Loucy (cell line): ENCODE results near the gene SLC10A7.
"Not testable (repeated sequence)": the region's sequence is repeated elsewhere in the genome, so short reads cannot be mapped to it uniquely, and the experiment has no call there.

Experiments used
- H2AFZ ChIP-seq: fragments of 200-600 bp; sonication (generic); 2 replicates; pipeline ENCODE4 v1.6.0; 2016; ENCODE audit warnings: antibody characterized with exemption, mild to moderate bottlenecking, low read length, moderate library complexity
- H3F3A ChIP-seq: fragments of 200-600 bp; 2 replicates; pipeline ENCODE4 v1.6.0; 2016; ENCODE audit warnings: antibody characterized with exemption, low read depth, mild to moderate bottlenecking
- H3K27me3 ChIP-seq: fragments of 200-600 bp; sonication (generic); 2 replicates; pipeline ENCODE4 v1.6.1; 2014; ENCODE audit warnings: low read length, mild to moderate bottlenecking; ENCODE audit not compliant: insufficient read depth, poor library complexity, severe bottlenecking
- H3K36me3 ChIP-seq: fragments of 200-600 bp; sonication (generic); 2 replicates; pipeline ENCODE4 v1.6.1; 2016; ENCODE audit warnings: low read length; ENCODE audit not compliant: insufficient read depth
- H3K4me1 ChIP-seq: fragments of 200-600 bp; sonication (generic); 2 replicates; pipeline ENCODE4 v1.5.1; 2014; ENCODE audit warnings: low read length, mild to moderate bottlenecking; ENCODE audit not compliant: insufficient read depth, poor library complexity, severe bottlenecking
- H3K4me2 ChIP-seq: fragments of 200-600 bp; sonication (generic); 2 replicates; pipeline ENCODE4 v1.6.0; 2014; ENCODE audit warnings: antibody characterized with exemption, low read length, low read depth, mild to moderate bottlenecking; ENCODE audit not compliant: poor library complexity, severe bottlenecking
- H3K4me3 ChIP-seq: fragments of 200-600 bp; sonication (generic); 2 replicates; pipeline ENCODE4 v1.5.1; 2014; ENCODE audit warnings: low read length, mild to moderate bottlenecking, mixed read lengths; ENCODE audit not compliant: poor library complexity, severe bottlenecking
- H3K79me2 ChIP-seq: fragments of 200-600 bp; sonication (generic); 2 replicates; pipeline ENCODE4 v1.6.1; 2014; ENCODE audit warnings: low read length; ENCODE audit not compliant: insufficient read depth
- H3K9ac ChIP-seq: fragments of 200-600 bp; sonication (generic); 2 replicates; pipeline ENCODE4 v1.6.0; 2014; ENCODE audit warnings: mild to moderate bottlenecking, low read depth, low read length, moderate library complexity; ENCODE audit not compliant: poor library complexity, severe bottlenecking
- H3K9me2 ChIP-seq: fragments of 200-600 bp; sonication (generic); replicated peaks from 2 replicates; pipeline ENCODE4 v1.6.1; 2016; ENCODE audit warnings: low read depth, low read length, mixed read lengths
- H3K9me3 ChIP-seq: fragments of 200-600 bp; sonication (generic); 2 replicates; pipeline ENCODE4 v1.6.1; 2014; ENCODE audit warnings: mild to moderate bottlenecking, antibody characterized with exemption, low read length, low read depth; ENCODE audit not compliant: insufficient read depth
- H4K20me1 ChIP-seq: fragments of 200-600 bp; sonication (generic); 2 replicates; pipeline ENCODE4 v1.6.0; 2014; ENCODE audit warnings: antibody characterized with exemption, low read length, mild to moderate bottlenecking; ENCODE audit not compliant: insufficient read depth, poor library complexity, severe bottlenecking
- CTCF ChIP-seq: fragments of 200-600 bp; sonication (generic); conservative IDR thresholded peaks from 2 replicates; pipeline ENCODE4 v1.5.1; 2014; ENCODE audit warnings: mild to moderate bottlenecking, antibody characterized with exemption, low read length
- EZH2phosphoT487 ChIP-seq: fragments of 200-600 bp; IDR thresholded peaks from 2 replicates; pipeline ENCODE4 v1.6.1; 2018; ENCODE audit warnings: antibody characterized with exemption, mild to moderate bottlenecking, moderate library complexity, borderline replicate concordance

Gene SLC10A7

DNA sequence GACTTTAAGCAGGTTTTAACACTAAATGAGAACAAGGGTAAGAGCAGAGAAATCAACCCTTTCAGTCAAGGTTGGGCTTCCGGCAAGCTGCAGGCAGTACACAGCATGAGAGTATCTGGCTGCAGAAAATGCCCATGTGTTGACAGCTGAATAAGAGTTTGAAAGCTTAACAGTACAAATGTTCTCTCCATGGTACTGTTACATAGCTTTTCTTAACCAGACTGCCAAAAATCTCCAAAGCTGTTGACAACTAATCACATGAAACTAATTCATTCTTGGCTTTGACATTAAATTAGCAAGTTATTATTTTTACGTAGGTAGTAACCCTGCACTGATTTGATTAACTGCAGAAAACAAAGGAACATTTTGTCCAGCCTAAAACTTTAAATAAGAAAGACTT, 153.5 kb downstream of the SLC10A7 start:
- Histone ChIP-seq H3K4me1 (peaks cover 11% of the 10 kb centered on the region), H3K79me2 (no peaks in the 10 kb centered on the region), H3K27me3 (no peaks in the 10 kb centered on the region), H3K9ac (no peak overlapping the region), H3F3A (no peaks in the 10 kb centered on the region), H3K9me3 (no peaks in the 10 kb centered on the region), H3K36me3 (no peaks in the 10 kb centered on the region), H3K4me2 (peak overlapping the region; percentile 26), H2AFZ (no peak overlapping the region), H3K9me2 (no peaks in the 10 kb centered on the region), H3K4me3 (no peak overlapping the region), H4K20me1 (no peaks in the 10 kb centered on the region)
- TF ChIP-seq EZH2phosphoT487 (no peak), CTCF (no peak)

- TF ChIP-seq CTCF, result no peak
- no peak for TF ChIP-seq EZH2phosphoT487
- H3K4me1 ChIP-seq, result peaks cover 11% of the 10 kb centered on the region
- no peaks in the 10 kb centered on the region for H3K27me3 ChIP-seq
- no peaks in the 10 kb centered on the region for H3K9me3 ChIP-seq
- no peak overlapping the region for H3K4me2 ChIP-seq
- H4K20me1 ChIP-seq, result no peaks in the 10 kb centered on the region
- no peaks in the 10 kb centered on the region for H3K36me3 ChIP-seq
- H3F3A ChIP-seq, result no peaks in the 10 kb centered on the region
- no peak overlapping the region for H2AFZ ChIP-seq
- H3K9me2 ChIP-seq, result no peaks in the 10 kb centered on the region
- no peak overlapping the region for H3K4me3 ChIP-seq
- no peaks in the 10 kb centered on the region for H3K79me2 ChIP-seq
- H3K9ac ChIP-seq, result no peak overlapping the region
These were observed 154.4 kb downstream of the SLC10A7 start for GRCh38 chr4:146367347-146367746.

DNA sequence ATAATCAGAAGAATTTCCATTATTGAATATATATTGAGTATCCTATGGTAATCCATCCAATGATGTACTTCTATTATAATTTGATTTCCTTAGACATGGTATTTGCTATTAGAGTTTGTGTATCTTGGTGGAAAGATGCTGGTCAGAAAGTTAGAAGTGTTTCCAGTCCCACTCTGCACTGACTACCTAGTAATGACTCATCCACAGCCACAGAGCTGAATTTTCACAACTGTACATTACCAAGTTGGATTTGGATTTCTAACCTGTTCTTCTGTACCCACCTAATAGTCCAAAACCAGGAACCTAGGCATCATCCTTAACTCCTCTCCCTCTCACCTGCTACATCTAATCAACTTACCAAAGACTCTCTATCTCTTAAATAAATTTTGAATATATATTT, 162.0 kb downstream of the SLC10A7 start:
- Histone ChIP-seq H3K9ac (no peak overlapping the region), H3K27me3 (no peaks in the 10 kb centered on the region), H3K4me3 (no peak overlapping the region), H3K9me3 (peaks cover 3% of the 10 kb centered on the region; the same call in 1 of the 2 replicates), H4K20me1 (no peaks in the 10 kb centered on the region), H3K79me2 (no peaks in the 10 kb centered on the region), H3F3A (no peaks in the 10 kb centered on the region), H3K36me3 (no peaks in the 10 kb centered on the region), H3K4me1 (no peaks in the 10 kb centered on the region), H3K4me2 (no peak overlapping the region), H2AFZ (no peak overlapping the region), H3K9me2 (no peaks in the 10 kb centered on the region)
- TF ChIP-seq EZH2phosphoT487 (no peak), CTCF (no peak)

DNA sequence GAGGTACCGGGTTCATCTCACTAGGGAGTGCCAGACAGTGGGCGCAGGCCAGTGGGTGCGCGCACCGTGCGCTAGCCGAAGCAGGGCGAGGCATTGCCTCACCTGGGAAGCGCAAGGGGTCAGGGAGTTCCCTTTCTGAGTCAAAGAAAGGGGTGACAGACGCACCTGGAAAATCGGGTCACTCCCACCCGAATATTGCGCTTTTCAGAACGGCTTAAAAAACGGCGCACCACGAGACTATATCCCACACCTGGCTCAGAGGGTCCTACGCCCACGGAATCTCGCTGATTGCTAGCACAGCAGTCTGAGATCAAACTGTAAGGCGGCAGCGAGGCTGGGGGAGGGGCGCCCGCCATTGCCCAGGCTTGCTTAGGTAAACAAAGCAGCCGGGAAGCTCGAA, 171.6 kb downstream of the SLC10A7 start:
- H3K27me3 ChIP-seq, H3K4me3 ChIP-seq, H2AFZ ChIP-seq, H3K4me2 ChIP-seq, H3F3A ChIP-seq, H3K79me2 ChIP-seq, H3K4me1 ChIP-seq, H3K36me3 ChIP-seq, H3K9me2 ChIP-seq, H3K9me3 ChIP-seq, H3K9ac ChIP-seq, H4K20me1 ChIP-seq: not testable (repeated sequence)
